ENCODE results near the gene AUTS2.
A peak's percentile ranks its signal among the peaks of the same experiment; 100 is the strongest.

Gene AUTS2

GRCh38 chr7:70498232-70498992, 900.1 kb downstream of the AUTS2 start:
- peak; percentile 65 for DNase-seq

- no peak for DNase-seq
Measured at GRCh38 chr7:70500261-70500660, 902.0 kb downstream of the AUTS2 start.

- DNase-seq, result no peak
Measured at GRCh38 chr7:70502117-70502863, 904.0 kb downstream of the AUTS2 start.

GRCh38 chr7:70504254-70504653, 906.0 kb downstream of the AUTS2 start:
- DNase-seq, result no peak

- no peak for DNase-seq
Measured at GRCh38 chr7:70505468-70505867, 907.2 kb downstream of the AUTS2 start.

- DNase-seq, result no peak
Measured at GRCh38 chr7:70505886-70506285, 907.6 kb downstream of the AUTS2 start.

- peak; percentile 76 for DNase-seq
Measured at GRCh38 chr7:70506434-70506833, 908.2 kb downstream of the AUTS2 start.

- DNase-seq, result no peak
Measured at GRCh38 chr7:70512144-70512543, 913.9 kb downstream of the AUTS2 start.

- peak; percentile 51 for DNase-seq
Measured at GRCh38 chr7:70512761-70513160, 914.5 kb downstream of the AUTS2 start.

GRCh38 chr7:70520611-70521010, 922.3 kb downstream of the AUTS2 start:
- no peak for DNase-seq

GRCh38 chr7:70523249-70523988, 925.1 kb downstream of the AUTS2 start:
- no peak for DNase-seq

- DNase-seq, result no peak
Measured at GRCh38 chr7:70523989-70524351, 925.7 kb downstream of the AUTS2 start.

- no peak for DNase-seq
Measured at GRCh38 chr7:70525991-70526390, 927.7 kb downstream of the AUTS2 start.

- DNase-seq, result no peak
Measured at GRCh38 chr7:70527520-70528115, 929.3 kb downstream of the AUTS2 start.

- DNase-seq, result no peak
Measured at GRCh38 chr7:70529436-70529835, 931.2 kb downstream of the AUTS2 start.

- peak; percentile 71 for DNase-seq
Measured at GRCh38 chr7:70529914-70530585, 931.8 kb downstream of the AUTS2 start.

GRCh38 chr7:70533614-70534013, 935.3 kb downstream of the AUTS2 start:
- DNase-seq, result no peak

- DNase-seq, result no peak
Measured at GRCh38 chr7:70539205-70539604, 940.9 kb downstream of the AUTS2 start.

- DNase-seq, result no peak
Measured at GRCh38 chr7:70539617-70540016, 941.3 kb downstream of the AUTS2 start.

- DNase-seq, result no peak
Measured at GRCh38 chr7:70540641-70541040, 942.4 kb downstream of the AUTS2 start.

GRCh38 chr7:70542750-70543376, 944.6 kb downstream of the AUTS2 start:
- DNase-seq, result no peak

- no peak for DNase-seq
Measured at GRCh38 chr7:70544016-70544415, 945.7 kb downstream of the AUTS2 start.
